AG09319 (cell line): ENCODE data around the gene TMPRSS6.

Experiments
- DNase-seq: peaks from one replicate; pipeline ENCODE4 v3.0.0-alpha.2; 2010; ENCODE audit warnings: low read depth; ENCODE audit errors: extremely low read depth
- TF ChIP-seq, protein P1 (sequence below): IDR thresholded peaks from 2 replicates; pipeline ENCODE4 v1.5.1; 2011; ENCODE audit warnings: low read depth, mild to moderate bottlenecking, inconsistent platforms, low read length, moderate library complexity

The TMPRSS6 gene

DNA sequence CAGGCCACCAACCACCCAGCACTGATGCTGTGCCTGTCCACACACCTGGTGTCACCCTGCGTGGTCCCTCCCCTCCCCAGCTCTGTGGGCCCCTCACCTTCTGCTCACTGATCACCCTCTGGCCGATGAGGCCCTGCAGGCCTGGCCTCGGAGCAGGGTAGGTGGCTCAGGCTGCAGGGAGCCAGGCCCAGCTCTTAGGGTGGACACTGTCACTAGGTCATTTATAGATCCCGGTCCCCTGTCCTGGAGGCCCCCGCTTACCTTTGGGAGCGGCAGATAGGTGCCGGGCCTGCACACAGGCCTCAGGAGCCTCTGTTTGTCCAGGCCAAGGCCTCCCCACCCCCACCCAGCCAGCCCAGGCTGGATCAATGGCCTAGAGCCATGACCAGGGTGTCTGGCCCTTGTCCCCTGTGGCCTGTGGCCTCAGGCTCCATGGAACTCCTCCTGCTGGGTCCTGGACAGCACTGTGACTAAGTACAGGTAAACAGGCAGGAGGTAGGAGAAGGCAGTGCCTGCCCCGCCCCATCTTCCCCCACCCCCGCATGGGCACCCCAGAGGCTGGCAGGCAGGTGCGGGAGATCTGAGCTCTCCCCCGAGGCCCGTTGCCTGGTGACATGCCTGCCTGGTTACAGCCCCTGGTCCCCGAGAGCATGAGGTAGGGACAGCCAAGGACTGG, at the start of gene TMPRSS6:
Gene TMPRSS6, minus strand, starts transcription at position 472 of the 676 bp plus-strand sequence. CDS start 6,296 bp downstream, outside the sequence.
- TF ChIP-seq, protein P1, sequence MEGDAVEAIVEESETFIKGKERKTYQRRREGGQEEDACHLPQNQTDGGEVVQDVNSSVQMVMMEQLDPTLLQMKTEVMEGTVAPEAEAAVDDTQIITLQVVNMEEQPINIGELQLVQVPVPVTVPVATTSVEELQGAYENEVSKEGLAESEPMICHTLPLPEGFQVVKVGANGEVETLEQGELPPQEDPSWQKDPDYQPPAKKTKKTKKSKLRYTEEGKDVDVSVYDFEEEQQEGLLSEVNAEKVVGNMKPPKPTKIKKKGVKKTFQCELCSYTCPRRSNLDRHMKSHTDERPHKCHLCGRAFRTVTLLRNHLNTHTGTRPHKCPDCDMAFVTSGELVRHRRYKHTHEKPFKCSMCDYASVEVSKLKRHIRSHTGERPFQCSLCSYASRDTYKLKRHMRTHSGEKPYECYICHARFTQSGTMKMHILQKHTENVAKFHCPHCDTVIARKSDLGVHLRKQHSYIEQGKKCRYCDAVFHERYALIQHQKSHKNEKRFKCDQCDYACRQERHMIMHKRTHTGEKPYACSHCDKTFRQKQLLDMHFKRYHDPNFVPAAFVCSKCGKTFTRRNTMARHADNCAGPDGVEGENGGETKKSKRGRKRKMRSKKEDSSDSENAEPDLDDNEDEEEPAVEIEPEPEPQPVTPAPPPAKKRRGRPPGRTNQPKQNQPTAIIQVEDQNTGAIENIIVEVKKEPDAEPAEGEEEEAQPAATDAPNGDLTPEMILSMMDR = no peak
- no peak for DNase-seq

DNA sequence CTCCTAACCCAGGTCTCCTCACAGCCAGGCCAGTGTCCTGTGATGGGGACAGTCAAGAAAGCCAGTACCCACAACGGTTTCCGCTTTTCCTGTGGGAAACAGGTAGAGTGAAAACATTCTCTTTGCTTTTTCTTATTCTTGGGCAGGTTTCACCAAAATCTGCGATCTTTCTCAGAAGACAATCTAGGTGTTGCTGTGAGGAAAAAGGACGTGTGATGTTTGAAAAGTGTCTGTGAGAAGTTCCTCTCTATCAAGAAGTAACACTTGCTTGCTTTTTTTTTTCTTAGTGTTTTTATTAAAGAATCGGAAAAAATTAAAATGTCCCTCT, 49.4 kb upstream of the TMPRSS6 start:
- TF ChIP-seq, protein P1 = no peak
- no peak for DNase-seq

DNA sequence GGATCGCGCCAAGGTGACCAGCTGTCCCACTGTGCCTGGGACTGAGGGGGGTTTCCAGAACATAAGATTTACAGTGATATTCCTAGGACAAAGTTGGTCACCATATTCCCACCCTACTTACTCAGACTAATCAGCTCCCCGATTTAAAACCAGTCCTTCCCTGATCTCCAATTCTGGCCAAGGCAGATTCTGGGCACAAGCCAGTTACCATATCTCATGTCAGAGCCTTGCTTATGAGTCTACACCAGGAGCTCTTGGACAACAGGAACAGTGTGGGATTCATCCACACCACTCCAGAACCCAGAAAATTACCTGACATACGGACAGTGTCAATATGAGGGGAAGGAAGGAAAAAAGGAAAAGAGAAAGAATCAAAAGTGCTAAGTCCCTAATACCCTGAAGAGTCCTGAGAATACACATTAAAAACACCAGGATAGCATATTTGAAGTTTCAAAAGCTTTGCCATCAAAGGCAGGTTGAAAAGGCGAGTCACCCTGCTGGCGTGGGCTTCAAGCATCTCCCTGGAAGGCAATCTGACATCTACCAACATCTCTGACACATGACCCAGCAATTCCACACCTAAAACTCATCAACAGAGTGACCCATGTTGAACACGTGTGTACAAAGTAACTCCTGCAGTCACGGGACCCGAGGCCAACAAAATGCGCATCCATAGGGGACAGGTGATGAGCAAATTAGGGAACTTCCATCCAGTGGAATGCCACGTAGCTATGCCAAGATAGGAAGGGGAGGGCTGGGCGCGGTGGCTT, 48.2 kb upstream of the TMPRSS6 start:
- TF ChIP-seq, protein P1 = no peak
- DNase-seq = no peak

DNA sequence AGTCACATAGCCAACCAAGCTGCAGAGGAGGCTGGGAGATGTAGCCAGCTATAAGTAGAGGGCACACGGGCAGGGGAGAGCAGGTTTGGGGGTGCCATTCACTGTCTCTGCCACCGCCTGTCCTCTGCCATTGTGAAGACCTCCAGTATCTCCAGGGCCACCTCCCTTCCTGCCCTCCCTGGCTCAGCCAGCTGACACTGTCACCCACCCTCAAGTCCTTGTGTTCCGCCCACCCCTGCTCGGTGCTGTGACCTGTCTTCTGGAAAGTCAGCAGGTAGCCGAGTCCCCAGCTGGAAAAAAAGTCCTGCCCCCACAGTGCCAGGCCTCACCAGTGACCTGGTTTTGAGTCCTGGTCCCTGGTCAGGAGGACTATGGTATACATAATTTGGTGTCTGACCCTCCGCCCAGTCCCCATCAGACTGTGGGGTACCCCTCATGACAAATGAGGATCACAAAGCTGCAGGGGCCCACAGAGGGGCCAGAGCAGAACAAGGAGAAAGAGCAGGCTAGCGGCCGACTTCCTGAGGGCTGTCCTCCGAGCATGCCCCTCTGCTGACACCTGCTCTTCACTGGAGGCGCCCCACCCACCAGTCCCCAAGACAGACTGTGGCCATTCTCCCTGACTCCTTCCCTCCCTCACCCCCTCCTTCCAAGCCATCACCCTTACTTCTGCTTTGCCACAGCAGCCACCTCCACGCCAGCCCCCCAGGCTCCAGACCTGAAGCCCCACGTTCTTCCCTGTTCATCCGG, 47.3 kb upstream of the TMPRSS6 start:
- TF ChIP-seq, protein P1 = no peak
- DNase-seq = no peak

DNA sequence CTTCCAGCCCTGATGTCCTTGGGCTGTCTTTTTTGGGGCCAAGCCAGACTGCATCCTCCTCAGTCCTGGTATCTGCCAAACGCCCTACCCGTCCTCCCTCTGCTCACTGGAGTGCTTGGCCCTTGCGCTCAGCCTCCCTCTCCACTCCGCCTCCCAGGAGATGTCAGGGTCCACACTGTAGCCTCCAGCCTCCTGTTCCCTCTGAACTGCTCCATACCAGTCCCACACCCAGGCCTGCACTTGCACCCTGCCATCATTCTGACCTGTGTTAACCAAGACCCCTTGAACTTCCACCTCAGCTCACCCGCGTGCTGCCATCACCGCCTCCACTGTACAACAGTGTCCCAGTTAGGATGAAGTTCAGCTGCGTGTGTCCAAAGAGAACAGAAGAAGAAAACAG, 46.5 kb upstream of the TMPRSS6 start:
- no peak for DNase-seq
- TF ChIP-seq, protein P1 = no peak

DNA sequence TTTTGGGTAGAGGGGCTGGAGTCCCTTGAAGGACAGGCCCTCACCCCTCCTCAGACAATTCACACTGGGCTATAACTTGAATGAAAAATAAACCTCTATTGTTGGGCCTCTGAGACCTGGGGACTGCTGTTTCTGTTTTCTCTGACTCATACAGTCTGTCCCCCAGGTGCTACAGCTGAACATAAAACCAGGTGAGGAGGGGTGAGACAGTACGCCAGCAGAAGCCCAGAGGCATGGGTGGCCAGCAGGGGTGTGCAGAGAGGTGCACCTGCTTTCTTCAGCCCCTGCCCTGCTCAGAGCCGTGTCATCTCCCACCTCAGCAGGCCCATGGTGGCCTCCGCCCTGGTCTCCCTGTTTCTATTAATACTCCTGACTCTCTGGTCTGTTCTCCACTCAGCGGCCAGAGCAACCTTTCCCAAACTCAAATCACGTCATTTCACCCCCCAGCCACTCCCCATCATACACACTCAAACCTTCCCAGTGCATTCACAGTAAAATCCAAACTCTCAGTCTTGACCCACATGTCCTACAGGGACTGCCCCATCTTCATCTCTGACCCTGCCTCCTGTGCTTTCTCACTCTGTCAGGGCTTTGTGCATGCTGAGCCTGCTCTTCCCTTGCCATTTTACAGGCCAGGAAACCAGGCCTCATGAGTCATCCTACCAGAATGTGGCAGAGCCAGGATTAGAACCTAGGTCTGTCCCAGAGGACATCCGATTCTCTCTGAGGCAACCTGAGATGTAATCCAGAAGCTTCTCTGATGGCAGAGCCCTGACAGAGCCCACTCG, 45.6 kb upstream of the TMPRSS6 start:
- TF ChIP-seq, protein P1 = no peak
- no peak for DNase-seq
